BLaER1 treated with 17β-estradiol and CSF1 and Interleukin-3, amounts not matched to agents 10 nM and 100 nM (cell line): ENCODE measurements around the gene PBX1.

Experiments
- H3K27ac ChIP-seq, 11 experiments: shearing (Covaris generic); formaldehyde crosslinking; 2 replicates each; pipeline ENCODE4 v1.8.1; 2022
- H3K27me3 ChIP-seq, 11 experiments: shearing (Covaris generic); formaldehyde crosslinking; 2 replicates each; pipeline ENCODE4 v1.8.1; 2022
- H3K36me3 ChIP-seq, 11 experiments: shearing (Covaris generic); formaldehyde crosslinking; 2 replicates each; pipeline ENCODE4 v1.8.1; 2022
- H3K4me1 ChIP-seq, 10 experiments: shearing (Covaris generic); formaldehyde crosslinking; 2 replicates each; pipeline ENCODE4 v1.8.1; 2022
- H3K4me2 ChIP-seq, 11 experiments: shearing (Covaris generic); formaldehyde crosslinking; 2 replicates each; pipeline ENCODE4 v1.8.1; 2022
- H3K4me3 ChIP-seq, 10 experiments: shearing (Covaris generic); formaldehyde crosslinking; 2 replicates each; pipeline ENCODE4 v1.8.1; 2022
- H3K9ac ChIP-seq, 11 experiments: shearing (Covaris generic); formaldehyde crosslinking; 2 replicates each; pipeline ENCODE4 v1.8.1; 2022
- H3K9me3 ChIP-seq, 11 experiments: shearing (Covaris generic); formaldehyde crosslinking; replicated peaks in 1 of 11; 2 replicates each; pipeline ENCODE4 v1.8.1; 2022
- H4K20me1 ChIP-seq, 11 experiments: shearing (Covaris generic); formaldehyde crosslinking; 2 replicates each; pipeline ENCODE4 v1.8.1; 2022
- Cebpa-rat ChIP-seq, 11 experiments: shearing (Covaris generic); IDR thresholded peaks; 2 replicates each; pipeline ENCODE4 v1.8.1; 2022

PBX1 gene

GRCh38 chr1:164794356-164794755 lies 235.4 kb downstream of the PBX1 start:
- Histone ChIP-seq H3K9me3 (no peaks in the 10 kb centered on the region), H3K4me1 (peaks cover 0 to 8% (median 5%) of the 10 kb centered on the region in 10 experiments; a peak in 11 of 20 replicates), H3K9ac (no peak overlapping the region), H3K27me3 (peaks cover 21 to 76% (median 55%) of the 10 kb centered on the region in 11 experiments), H3K4me2 (peak overlapping the region in 4 of 11 experiments; percentile 3 to 19 (median 9); a peak in 5 of 22 replicates), H3K36me3 (peaks cover 34 to 94% (median 64%) of the 10 kb centered on the region in 11 experiments), H3K27ac (no peak overlapping the region), H3K4me3 (no peak overlapping the region), H4K20me1 (peaks cover 63 to 100% (median 97%) of the 10 kb centered on the region in 11 experiments)
- TF ChIP-seq Cebpa-rat (IDR thresholded peaks at IDR 0.05) = peak in 1 of 11 experiments; percentile 19; a peak in 1 of 22 replicates

DNA sequence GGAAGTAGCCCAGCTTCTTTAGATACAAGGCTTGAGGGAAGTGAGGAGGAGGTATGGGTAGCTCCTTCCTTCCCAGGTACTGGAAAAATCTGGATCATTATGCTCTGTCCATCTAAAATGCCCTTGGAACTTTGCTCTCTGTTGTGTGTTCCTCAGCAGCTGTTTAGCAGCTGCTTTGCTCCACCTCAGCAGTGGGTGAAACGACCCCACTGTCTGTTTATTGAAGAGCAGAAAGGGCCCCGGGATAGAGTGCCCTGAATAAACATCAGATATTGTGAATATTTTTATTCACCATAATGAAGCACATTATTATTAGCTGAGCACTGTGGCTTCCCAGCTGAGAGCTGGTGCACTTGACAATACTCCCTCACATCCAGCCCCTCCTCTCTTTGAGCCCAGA lies 237.9 kb downstream of the PBX1 start:
- Histone ChIP-seq H3K27ac (no peak overlapping the region), H3K27me3 (peaks cover 44 to 91% (median 76%) of the 10 kb centered on the region in 11 experiments), H3K4me3 (no peak overlapping the region), H3K4me1 (peaks cover 0 to 8% (median under 1%) of the 10 kb centered on the region in 10 experiments; a peak in 7 of 20 replicates), H3K36me3 (peaks cover 45 to 96% (median 85%) of the 10 kb centered on the region in 11 experiments), H3K9me3 (no peaks in the 10 kb centered on the region), H4K20me1 (peaks cover 64 to 100% (median 97%) of the 10 kb centered on the region in 11 experiments), H3K4me2 (no peak overlapping the region), H3K9ac (no peak overlapping the region)
- TF ChIP-seq Cebpa-rat (IDR thresholded peaks at IDR 0.05) = no peak

GRCh38 chr1:164801246-164801731 lies 242.3 kb downstream of the PBX1 start:
- H3K27me3 ChIP-seq = peaks cover 83 to 100% (median 95%) of the 10 kb centered on the region in 11 experiments
- H4K20me1 ChIP-seq = peaks cover 80 to 100% (median 100%) of the 10 kb centered on the region in 11 experiments
- H3K27ac ChIP-seq = no peak overlapping the region
- no peak for TF ChIP-seq Cebpa-rat (IDR thresholded peaks at IDR 0.05)
- H3K36me3 ChIP-seq = peaks cover 36 to 87% (median 73%) of the 10 kb centered on the region in 11 experiments
- no peak overlapping the region for H3K4me2 ChIP-seq
- peaks cover 4 to 19% (median 10%) of the 10 kb centered on the region in 10 experiments; a peak in 16 of 20 replicates for H3K4me1 ChIP-seq
- no peak overlapping the region for H3K9ac ChIP-seq
- H3K9me3 ChIP-seq = no peaks in the 10 kb centered on the region
- no peak overlapping the region for H3K4me3 ChIP-seq

GRCh38 chr1:164801791-164802502 lies 243.0 kb downstream of the PBX1 start:
- Histone ChIP-seq H3K4me2 (no peak overlapping the region), H4K20me1 (peaks cover 78 to 100% (median 100%) of the 10 kb centered on the region in 11 experiments), H3K4me1 (peaks cover 4 to 19% (median 10%) of the 10 kb centered on the region in 10 experiments; a peak in 16 of 20 replicates), H3K36me3 (peaks cover 34 to 87% (median 75%) of the 10 kb centered on the region in 11 experiments), H3K4me3 (no peak overlapping the region), H3K9ac (no peak overlapping the region), H3K27ac (no peak overlapping the region), H3K9me3 (no peaks in the 10 kb centered on the region), H3K27me3 (peaks cover 88 to 100% (median 95%) of the 10 kb centered on the region in 11 experiments)
- TF ChIP-seq Cebpa-rat (IDR thresholded peaks at IDR 0.05) = no peak

- TF ChIP-seq Cebpa-rat (IDR thresholded peaks at IDR 0.05) = no peak
- H3K36me3 ChIP-seq = peaks cover 33 to 87% (median 75%) of the 10 kb centered on the region in 11 experiments
- H3K4me2 ChIP-seq = peak overlapping the region in 9 of 11 experiments; percentile 5 to 55 (median 25); a peak in 10 of 22 replicates
- no peak overlapping the region for H3K4me3 ChIP-seq
- H3K27me3 ChIP-seq = peaks cover 90 to 100% (median 95%) of the 10 kb centered on the region in 11 experiments
- no peak overlapping the region for H3K27ac ChIP-seq
- H3K9me3 ChIP-seq = no peaks in the 10 kb centered on the region
- peaks cover 72 to 100% (median 100%) of the 10 kb centered on the region in 11 experiments for H4K20me1 ChIP-seq
- H3K4me1 ChIP-seq = peaks cover 4 to 19% (median 10%) of the 10 kb centered on the region in 10 experiments; a peak in 16 of 20 replicates
- no peak overlapping the region for H3K9ac ChIP-seq
These were observed 243.7 kb downstream of the PBX1 start for GRCh38 chr1:164802529-164803282.

DNA sequence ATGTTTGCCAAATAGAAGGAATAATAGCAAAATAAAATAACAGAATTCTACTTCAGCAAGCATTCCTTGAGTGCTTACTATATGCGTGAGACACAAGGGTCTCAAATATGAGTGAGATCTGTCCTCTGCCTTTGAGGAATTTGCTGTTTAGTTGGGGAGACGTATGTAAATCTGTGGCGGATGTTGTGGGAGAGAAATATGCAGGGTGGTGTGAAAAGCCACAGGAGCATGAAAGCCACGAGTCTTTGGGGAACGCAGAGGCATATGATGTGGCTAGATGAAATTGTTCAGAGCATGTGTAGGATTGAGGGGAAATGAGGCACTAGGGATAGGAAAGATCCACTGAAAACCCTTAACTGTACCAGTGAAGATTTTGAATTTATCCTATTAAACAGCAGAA lies 244.4 kb downstream of the PBX1 start:
- Histone ChIP-seq H3K27me3 (peaks cover 90 to 100% (median 95%) of the 10 kb centered on the region in 11 experiments), H3K9me3 (no peaks in the 10 kb centered on the region), H3K27ac (no peak overlapping the region), H3K4me2 (peak overlapping the region in 10 of 11 experiments; percentile 5 to 55 (median 27); a peak in 14 of 22 replicates), H3K36me3 (peaks cover 34 to 87% (median 75%) of the 10 kb centered on the region in 11 experiments), H4K20me1 (peaks cover 67 to 100% (median 99%) of the 10 kb centered on the region in 11 experiments; a peak in 21 of 22 replicates), H3K4me1 (peaks cover 4 to 19% (median 10%) of the 10 kb centered on the region in 10 experiments; a peak in 16 of 20 replicates), H3K4me3 (no peak overlapping the region), H3K9ac (no peak overlapping the region)
- TF ChIP-seq Cebpa-rat (IDR thresholded peaks at IDR 0.05) = no peak

DNA sequence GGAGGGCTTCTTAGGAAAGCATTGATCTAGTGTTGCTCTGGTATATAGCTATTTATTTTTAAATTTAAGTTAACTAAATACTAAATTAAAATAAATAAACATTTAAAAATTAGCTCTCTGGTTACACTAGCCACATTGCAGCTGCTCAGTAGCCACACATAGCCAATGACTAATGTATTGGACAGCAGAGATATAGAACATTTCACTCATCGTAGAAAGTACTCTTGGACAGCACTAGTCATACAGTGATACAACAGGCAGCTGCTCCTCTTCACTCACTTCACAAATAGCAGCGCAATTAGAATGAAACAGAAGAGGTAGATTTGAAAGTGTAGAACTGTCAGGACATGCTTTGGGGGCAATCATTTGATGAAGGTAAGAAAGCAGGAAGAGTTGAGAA lies 245.4 kb downstream of the PBX1 start:
- Histone ChIP-seq H3K4me2 (no peak overlapping the region), H3K36me3 (peaks cover 42 to 87% (median 79%) of the 10 kb centered on the region in 11 experiments), H3K9me3 (no peaks in the 10 kb centered on the region), H3K4me1 (peaks cover 4 to 19% (median 10%) of the 10 kb centered on the region in 10 experiments; a peak in 16 of 20 replicates), H3K27ac (no peak overlapping the region), H3K27me3 (peaks cover 93 to 100% (median 97%) of the 10 kb centered on the region in 11 experiments), H3K9ac (no peak overlapping the region), H3K4me3 (no peak overlapping the region), H4K20me1 (peaks cover 64 to 100% (median 97%) of the 10 kb centered on the region in 11 experiments; a peak in 21 of 22 replicates)
- no peak for TF ChIP-seq Cebpa-rat (IDR thresholded peaks at IDR 0.05)

DNA sequence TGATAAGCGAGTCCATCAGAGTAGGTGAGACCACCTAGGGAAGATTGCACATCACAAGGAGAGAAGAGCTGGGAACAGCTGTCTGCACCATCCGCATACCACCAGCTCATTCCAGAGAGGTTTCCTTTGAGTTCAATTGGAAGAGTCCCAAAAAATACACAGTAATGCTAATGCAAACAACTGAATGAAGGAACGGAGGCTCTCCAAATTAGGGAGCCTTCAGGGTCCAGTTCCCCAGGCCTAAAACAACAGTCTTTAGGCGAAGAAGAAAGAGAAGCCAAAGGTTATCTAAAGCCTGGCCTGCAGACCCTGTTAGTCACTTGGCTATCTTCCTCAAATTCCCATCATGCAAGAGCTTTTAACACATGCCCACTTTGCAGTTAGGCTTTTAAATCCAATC lies 246.4 kb downstream of the PBX1 start:
- Histone ChIP-seq H3K27me3 (peaks cover 86 to 100% (median 97%) of the 10 kb centered on the region in 11 experiments), H4K20me1 (peaks cover 53 to 100% (median 91%) of the 10 kb centered on the region in 11 experiments; a peak in 21 of 22 replicates), H3K27ac (no peak overlapping the region), H3K4me2 (no peak overlapping the region), H3K9ac (no peak overlapping the region), H3K9me3 (no peaks in the 10 kb centered on the region), H3K4me1 (peaks cover 4 to 19% (median 10%) of the 10 kb centered on the region in 10 experiments; a peak in 16 of 20 replicates), H3K36me3 (peaks cover 38 to 87% (median 79%) of the 10 kb centered on the region in 11 experiments), H3K4me3 (no peak overlapping the region)
- no peak for TF ChIP-seq Cebpa-rat (IDR thresholded peaks at IDR 0.05)
